Fibroblast of villous mesenchyme (primary cell): Measurements from ENCODE around the gene FGGY. TPM values are rescaled to one million over a fixed set of nuclear protein-coding genes. Genes with fewer than 3 reads are reported as not detected.
"Not testable (repeated sequence)": the region's sequence is repeated elsewhere in the genome, so short reads cannot be mapped to it uniquely, and the experiment has no call there.

ENCODE experiments used
- DNase-seq: peaks from one replicate; pipeline ENCODE4 v3.0.0-alpha.2; 2010; ENCODE audit warnings: low read depth
- H3K4me3 ChIP-seq: 2 replicates; pipeline ENCODE4 v1.5.1; 2011; ENCODE audit warnings: low read depth, mild to moderate bottlenecking, low read length
- CTCF ChIP-seq: IDR thresholded peaks from 2 replicates; pipeline ENCODE4 v1.5.1; 2012; ENCODE audit warnings: low read depth, mild to moderate bottlenecking, low read length; ENCODE audit not compliant: insufficient read depth
- total RNA-seq: library from RNA; depleted of rRNA; stranded (reverse); fragments of >200 nt; gene quantifications from 2 replicates; pipeline ENCODE4 v1.2.3, GENCODE V29; 2012

FGGY gene
- total RNA-seq, 1 donor = 11.7 TPM

DNA sequence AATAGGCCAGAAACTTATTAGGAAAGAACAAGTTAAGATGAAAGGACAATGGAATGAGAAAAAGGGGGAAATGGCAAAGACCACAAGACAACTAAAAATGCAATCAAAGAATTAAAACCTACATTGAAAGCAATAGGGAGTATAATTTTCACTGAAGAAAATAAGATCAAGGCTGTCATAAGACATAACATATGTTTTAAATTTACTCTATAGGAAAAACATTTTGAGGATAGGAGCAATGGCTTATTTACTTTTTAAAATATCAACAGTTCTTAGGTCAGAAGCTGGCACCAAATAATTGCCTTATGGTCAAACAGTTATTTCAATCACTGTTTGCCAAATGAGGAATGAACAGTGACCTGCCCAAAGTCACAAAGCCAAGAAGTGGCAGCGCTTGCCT lies 346.6 kb downstream of the FGGY start:
- no peak for TF ChIP-seq CTCF
- DNase-seq = no peak
- no peak overlapping the region for H3K4me3 ChIP-seq

DNA sequence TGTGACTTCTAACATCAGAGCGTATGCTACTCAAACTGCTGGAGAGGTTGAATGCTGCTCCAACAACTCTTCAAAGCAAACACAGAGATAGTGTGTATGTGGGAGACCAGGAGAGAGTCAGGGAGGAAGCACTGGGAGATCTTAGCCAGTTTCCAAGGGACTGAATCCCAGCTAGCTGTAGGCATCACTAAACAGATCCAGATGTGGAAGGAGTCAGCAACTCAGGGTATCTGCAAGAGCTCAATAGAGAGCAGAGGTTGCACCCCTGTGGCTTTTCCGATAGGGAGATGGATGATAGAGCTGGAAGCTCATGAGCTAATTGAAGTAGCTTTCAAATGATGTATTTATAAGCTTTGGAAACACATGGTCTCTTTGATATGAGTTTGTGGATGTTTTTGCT lies 349.0 kb downstream of the FGGY start:
- H3K4me3 ChIP-seq = no peak overlapping the region
- peak; percentile 76 for DNase-seq
- TF ChIP-seq CTCF = no peak

DNA sequence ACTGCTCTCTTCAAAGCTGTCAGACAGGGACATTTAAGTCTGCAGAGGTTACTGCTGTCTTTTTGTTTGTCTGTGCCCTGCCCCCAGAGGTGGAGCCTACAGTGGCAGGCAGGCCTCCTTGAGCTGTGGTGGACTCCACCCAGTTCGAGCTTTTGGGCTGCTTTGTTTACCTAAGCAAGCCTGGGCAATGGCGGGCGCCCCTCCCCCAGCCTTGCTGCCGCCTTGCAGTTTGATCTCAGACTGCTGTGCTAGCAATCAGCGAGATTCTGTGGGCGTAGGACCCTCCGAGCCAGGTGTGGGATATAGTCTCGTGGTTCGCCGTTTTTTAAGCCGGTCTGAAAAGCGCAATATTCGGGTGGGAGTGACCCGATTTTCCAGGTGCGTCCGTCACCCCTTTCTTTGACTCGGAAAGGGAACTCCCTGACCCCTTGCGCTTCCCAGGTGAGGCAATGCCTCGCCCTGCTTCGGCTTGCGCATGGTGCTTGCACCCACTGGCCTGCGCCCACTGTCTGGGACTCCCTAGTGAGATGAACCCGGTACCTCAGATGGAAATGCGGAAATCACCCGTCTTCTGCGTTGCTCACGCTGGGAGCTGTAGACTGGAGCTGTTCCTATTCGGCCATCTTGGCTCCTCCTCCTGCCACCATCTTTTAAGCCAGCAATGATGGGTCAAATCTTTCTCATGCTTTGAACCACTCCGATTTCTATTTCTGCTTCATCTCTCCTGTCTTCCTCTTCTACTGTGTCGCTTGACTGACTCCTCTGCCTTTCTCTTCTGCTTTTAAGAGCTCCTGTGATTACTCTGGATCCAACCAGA lies 356.5 kb downstream of the FGGY start:
- not testable (repeated sequence) for H3K4me3 ChIP-seq, DNase-seq

DNA sequence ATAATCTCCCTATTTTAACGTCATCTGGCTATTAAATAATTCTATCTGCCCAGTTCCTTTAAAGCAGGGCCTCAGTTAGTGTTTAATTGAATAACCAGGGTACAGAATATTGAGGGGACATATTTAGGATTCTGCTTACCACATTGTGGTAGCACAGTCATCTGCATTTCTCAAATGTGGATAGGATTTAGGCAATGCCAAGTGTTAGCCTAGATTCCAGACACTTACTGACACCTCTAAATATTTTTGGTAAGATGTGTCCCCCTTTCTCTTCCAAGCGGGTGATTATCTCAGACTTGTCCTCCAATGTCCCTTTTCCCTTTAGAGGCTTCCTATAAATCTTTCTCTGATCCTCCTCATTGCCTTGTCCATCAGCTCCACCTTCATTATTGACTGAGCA lies 357.1 kb downstream of the FGGY start:
- no peak for TF ChIP-seq CTCF
- H3K4me3 ChIP-seq = no peak overlapping the region
- DNase-seq = no peak

DNA sequence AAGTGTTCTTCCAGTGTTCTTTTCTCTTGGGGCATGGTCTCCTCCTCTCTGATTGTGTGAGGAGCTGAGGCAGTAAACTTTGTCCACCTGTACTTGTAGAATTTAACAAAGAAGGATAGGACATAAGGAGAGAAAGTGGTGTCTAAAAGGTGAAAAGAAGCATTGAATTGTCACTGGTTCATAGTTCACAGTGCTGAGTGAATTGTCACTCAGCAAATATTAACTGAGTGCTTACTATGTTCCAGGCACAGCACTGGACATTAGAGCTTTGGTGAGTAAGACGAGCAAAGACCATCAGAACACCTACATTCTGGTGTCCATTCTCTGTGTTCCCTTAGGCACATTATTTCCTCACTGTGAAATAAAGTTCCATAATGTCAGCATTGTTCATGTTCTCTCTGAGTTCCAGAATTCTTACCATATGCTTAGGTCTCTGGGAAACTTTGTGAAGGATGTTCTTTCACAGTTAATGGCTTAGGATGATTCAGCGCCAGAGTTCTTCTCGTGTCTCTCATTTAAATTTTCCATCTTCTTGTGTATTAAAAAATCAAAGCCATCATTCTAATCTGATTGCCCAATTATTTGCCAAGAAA lies 361.1 kb downstream of the FGGY start:
- no peak overlapping the region for H3K4me3 ChIP-seq
- no peak for TF ChIP-seq CTCF
- DNase-seq = no peak

DNA sequence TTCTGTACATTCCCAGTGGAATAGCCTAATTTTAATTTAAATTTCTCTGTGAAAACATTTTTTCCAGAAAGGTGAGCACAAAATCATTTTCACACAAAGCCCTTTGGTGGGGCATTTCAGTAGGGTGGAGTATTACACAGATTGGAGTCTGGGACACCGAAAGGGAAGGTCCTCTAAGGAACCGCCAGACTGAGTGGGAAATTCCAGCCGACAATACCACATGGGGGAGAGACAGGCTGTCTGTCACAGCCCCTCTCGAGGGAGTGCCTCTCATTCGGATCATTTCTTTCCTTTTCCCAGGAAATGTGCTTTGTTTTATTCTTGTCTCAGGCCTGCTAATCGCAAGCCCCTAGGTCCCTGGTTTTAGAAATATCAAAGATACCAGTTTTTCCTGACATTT lies 367.3 kb downstream of the FGGY start:
- TF ChIP-seq CTCF = no peak
- H3K4me3 ChIP-seq = no peak overlapping the region
- no peak for DNase-seq

GRCh38 chr1:59666106-59666505 lies 369.2 kb downstream of the FGGY start:
- no peak for DNase-seq
- peak; percentile 23 for TF ChIP-seq CTCF
- H3K4me3 ChIP-seq = no peak overlapping the region
